Muscle layer of duodenum (tissue), 2 donors: ENCODE results near the gene KLHL30.

Source experiments
- H3K27ac ChIP-seq: one replicate; pipeline ENCODE4 v1.7.0; 2013; ENCODE audit warnings: mild to moderate bottlenecking, low read length
- H3K27me3 ChIP-seq: one replicate; pipeline ENCODE4 v1.7.0; 2013; ENCODE audit warnings: low read depth, mild to moderate bottlenecking, control low read depth, low read length
- H3K36me3 ChIP-seq, 2 donors: one replicate each; pipeline ENCODE4 v1.7.0; 2013; ENCODE audit warnings: low read length in 2 of 2, control low read depth in 1 of 2, mild to moderate bottlenecking in 1 of 2; ENCODE audit not compliant: insufficient read depth in 2 of 2, control insufficient read depth in 1 of 2
- H3K4me1 ChIP-seq, 2 donors: one replicate each; pipeline ENCODE4 v1.7.0; 2013; ENCODE audit warnings: low read length in 2 of 2, mild to moderate bottlenecking in 2 of 2, control low read depth in 1 of 2, moderate library complexity in 1 of 2; ENCODE audit not compliant: insufficient read depth in 2 of 2, control insufficient read depth in 1 of 2
- H3K4me3 ChIP-seq, 2 donors: one replicate each; pipeline ENCODE4 v1.7.0; 2013; ENCODE audit warnings: low read length in 2 of 2, low read depth in 1 of 2, mild to moderate bottlenecking in 1 of 2
- H3K9me3 ChIP-seq, 2 donors: one replicate each; pipeline ENCODE4 v1.7.0; 2013; ENCODE audit warnings: low read length in 2 of 2, control low read depth in 1 of 2, mild to moderate bottlenecking in 1 of 2; ENCODE audit not compliant: control insufficient read depth in 1 of 2
- donor health status: healthy.

The KLHL30 gene

DNA sequence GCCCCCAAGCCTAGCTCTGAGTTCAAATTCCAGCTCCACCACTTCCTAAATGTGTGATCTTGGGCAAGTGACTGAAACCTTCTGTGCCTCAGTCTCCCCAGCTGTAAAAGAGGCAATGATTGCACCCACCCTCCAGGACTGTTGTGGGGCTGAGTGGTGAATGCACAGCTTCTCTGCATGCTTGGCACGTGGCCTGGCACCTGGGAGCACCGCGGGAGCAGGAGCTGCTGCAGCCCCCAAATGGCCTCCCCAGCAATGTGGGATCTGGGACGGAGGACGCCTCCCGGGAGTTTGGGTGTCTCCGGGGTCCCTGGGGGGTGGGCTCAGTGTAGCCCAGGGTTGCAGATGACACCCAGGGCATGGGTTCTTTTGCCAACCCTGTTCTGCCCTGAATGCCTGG, 1.6 kb downstream of the KLHL30 start:
- Histone ChIP-seq H3K4me3 (no peak overlapping the region), H3K9me3 (no peaks in the 10 kb centered on the region), H3K27me3 (no peaks in the 10 kb centered on the region), H3K27ac (no peak overlapping the region), H3K4me1 (peaks cover 0 to 34% of the 10 kb centered on the region in 2 donors), H3K36me3 (peaks cover 0 to 3% of the 10 kb centered on the region in 2 donors)

DNA sequence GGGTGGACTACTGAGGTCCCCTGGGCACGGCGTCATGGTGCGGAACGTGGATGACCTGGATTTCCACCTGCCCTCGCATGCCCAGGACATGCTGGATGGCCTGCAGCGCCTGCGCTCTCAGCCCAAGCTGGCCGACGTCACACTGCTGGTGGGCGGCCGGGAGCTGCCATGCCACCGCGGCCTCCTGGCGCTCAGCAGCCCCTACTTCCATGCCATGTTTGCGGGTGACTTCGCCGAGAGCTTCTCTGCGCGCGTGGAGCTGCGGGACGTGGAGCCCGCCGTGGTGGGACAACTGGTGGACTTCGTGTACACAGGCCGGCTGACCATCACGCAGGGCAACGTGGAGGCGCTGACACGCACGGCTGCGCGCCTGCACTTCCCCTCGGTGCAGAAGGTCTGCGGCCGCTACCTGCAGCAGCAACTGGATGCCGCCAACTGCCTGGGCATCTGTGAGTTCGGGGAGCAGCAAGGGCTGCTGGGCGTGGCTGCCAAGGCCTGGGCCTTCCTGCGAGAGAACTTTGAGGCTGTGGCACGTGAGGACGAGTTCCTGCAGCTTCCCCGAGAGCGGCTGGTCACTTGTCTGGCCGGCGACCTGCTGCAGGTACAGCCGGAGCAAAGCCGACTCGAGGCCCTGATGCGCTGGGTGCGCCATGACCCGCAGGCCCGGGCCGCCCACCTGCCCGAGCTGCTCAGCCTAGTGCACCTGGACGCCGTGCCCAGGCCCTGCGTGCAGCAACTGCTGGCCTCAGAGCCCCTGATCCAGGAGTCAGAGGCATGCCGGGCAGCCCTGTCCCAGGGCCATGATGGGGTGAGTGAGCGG, 2.5 kb downstream of the KLHL30 start:
- peaks cover 0 to 3% of the 10 kb centered on the region in 2 donors for H3K36me3 ChIP-seq
- H3K4me3 ChIP-seq, result no peak overlapping the region
- H3K27me3 ChIP-seq, result no peaks in the 10 kb centered on the region
- no peaks in the 10 kb centered on the region for H3K9me3 ChIP-seq
- H3K4me1 ChIP-seq, result peaks cover 0 to 34% of the 10 kb centered on the region in 2 donors
- no peak overlapping the region for H3K27ac ChIP-seq

DNA sequence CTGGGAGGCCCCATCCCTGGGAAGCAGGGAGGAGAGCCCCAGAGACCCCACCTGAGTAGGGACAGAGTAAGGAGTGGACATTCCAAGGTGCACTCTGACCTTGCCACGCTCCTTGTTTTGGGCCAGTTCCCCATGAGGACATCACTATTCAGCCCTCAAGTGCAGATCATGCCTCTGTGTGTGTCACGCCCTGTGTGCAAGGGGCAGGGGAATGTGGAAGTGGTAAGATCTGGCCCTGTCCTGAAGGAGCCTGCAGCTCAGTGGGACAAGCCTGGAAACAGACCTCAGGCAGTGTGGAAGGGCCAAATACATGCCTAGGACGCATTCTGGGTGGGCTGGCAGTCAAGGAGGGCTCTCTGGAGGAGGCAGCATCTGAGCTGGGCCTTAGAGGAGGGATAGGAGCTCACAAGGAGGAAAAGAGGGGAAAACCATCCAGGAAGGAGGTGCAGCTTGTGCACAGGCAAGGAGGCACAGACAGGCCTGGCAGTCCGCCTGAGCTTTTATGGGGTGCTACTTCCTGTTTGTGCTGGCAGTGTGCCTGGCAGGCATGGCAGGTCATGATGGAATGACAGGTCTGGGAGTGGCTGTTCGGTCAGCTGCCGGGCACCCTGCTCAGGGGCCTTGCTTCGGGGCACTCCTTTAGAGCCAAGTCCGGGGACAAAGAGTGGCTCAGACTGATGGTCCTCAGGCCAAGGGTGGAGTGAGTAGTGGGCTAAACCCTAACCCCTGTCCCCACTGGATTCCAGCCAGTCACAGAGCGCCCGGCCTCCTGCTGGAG, 3.3 kb downstream of the KLHL30 start:
- H3K4me1 ChIP-seq, result peaks cover 0 to 34% of the 10 kb centered on the region in 2 donors
- no peak overlapping the region for H3K27ac ChIP-seq
- H3K36me3 ChIP-seq, result peaks cover 0 to 3% of the 10 kb centered on the region in 2 donors
- H3K4me3 ChIP-seq, result no peak overlapping the region
- H3K9me3 ChIP-seq, result no peaks in the 10 kb centered on the region
- H3K27me3 ChIP-seq, result no peaks in the 10 kb centered on the region

DNA sequence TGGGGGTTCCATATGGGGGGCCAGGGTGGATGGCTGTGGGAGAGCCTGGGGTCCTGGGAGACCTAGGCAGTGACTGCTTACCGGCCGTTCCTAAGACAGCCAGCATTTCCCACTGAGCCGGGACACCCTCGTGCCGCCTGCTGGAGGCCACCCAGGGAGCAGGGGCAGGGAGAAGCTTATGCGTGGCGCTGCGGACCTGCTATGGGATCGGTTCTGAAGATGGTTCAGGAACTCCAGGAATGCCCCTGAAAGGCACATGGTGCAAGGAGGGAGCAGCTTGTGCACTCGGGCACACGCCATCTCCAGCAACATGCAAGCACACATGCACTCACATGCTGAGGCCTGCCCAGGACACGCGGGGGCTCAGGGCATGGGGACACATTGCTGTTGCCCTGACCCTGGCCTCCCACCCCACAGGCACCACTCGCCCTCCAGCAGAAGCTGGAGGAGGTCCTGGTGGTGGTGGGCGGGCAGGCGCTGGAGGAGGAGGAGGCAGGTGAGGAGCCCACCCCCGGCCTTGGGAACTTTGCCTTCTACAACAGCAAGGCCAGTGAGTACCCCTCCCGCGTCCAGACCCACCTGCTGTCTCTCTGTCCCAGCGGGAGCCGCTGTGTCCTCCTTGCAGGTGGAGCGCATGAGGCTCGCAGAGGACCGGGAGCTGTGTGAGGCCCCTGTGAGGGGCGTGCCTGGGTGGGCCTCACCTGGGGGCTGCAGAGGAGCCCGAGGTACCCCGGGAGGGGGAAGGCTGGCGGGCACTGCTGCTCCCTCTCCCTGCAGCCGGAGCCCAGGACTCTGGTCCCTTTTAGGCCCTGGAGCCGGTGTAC, 4.1 kb downstream of the KLHL30 start:
- H3K9me3 ChIP-seq, result no peaks in the 10 kb centered on the region
- H3K4me3 ChIP-seq, result no peak overlapping the region
- H3K27ac ChIP-seq, result no peak overlapping the region
- no peaks in the 10 kb centered on the region for H3K27me3 ChIP-seq
- peaks cover 0 to 34% of the 10 kb centered on the region in 2 donors for H3K4me1 ChIP-seq
- H3K36me3 ChIP-seq, result peaks cover 0 to 3% of the 10 kb centered on the region in 2 donors

DNA sequence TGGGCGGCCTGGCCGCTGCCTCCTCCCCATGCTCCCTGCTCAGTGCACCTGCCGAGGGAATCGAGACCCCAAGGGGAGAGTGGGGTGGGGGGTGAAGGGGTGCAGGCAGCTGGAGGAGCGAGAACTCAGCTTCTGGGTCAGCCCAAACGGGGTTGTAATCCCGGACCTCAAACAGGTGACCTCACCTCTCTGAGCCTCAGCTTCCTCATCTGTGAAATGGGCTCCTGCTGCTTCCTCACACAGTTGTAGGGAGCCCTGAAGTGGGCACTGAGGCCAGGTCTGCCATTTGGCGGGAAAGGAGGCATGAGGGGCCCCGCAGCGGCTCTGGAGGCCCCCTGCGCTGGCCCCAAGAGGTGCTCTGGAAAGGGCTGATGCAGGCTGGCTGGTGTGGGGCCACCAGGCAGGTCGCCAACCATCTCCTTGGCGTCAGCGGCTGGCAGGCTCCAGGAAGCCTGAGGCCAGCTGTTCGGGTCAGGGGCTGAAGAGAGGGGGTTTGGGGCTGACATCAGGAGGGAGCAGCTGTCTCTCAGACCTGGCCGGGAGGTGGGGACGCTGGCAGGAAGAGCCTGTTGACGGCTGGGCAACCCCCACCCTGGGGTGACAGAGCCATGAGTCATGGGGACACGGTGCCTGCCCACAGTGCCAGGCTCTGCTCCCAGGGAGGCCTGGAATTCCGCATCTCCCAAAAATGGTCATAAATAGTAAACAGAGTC, 4.9 kb downstream of the KLHL30 start:
- H3K27ac ChIP-seq, result no peak overlapping the region
- H3K4me1 ChIP-seq, result peaks cover 0 to 28% of the 10 kb centered on the region in 2 donors
- H3K36me3 ChIP-seq, result peaks cover 0 to 3% of the 10 kb centered on the region in 2 donors
- H3K9me3 ChIP-seq, result no peaks in the 10 kb centered on the region
- no peak overlapping the region for H3K4me3 ChIP-seq
- no peaks in the 10 kb centered on the region for H3K27me3 ChIP-seq

DNA sequence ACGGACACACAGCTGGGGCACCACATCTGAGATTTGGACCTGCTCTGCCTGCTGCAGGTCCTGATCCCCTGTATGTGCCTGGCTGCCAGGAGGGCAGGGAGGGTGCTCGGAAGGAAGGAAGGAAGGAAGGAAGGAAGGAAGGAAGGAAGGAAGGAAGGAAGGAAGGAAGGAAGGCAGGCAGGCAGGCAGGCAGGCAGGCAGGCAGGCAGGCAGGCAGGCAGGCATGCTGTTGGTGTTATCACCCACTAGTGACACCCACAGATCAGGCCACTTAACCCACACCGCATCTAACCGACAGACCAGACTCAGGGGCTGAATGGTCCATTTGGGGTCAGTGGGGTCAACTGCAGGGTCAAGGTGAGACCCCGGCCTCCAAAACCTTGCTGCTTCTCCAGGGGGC, 5.8 kb downstream of the KLHL30 start:
- Histone ChIP-seq H3K27ac (no peak overlapping the region), H3K9me3 (no peaks in the 10 kb centered on the region), H3K27me3 (no peaks in the 10 kb centered on the region), H3K36me3 (peaks cover 0 to 3% of the 10 kb centered on the region in 2 donors), H3K4me1 (peaks cover 0 to 20% of the 10 kb centered on the region in 2 donors), H3K4me3 (no peak overlapping the region)

DNA sequence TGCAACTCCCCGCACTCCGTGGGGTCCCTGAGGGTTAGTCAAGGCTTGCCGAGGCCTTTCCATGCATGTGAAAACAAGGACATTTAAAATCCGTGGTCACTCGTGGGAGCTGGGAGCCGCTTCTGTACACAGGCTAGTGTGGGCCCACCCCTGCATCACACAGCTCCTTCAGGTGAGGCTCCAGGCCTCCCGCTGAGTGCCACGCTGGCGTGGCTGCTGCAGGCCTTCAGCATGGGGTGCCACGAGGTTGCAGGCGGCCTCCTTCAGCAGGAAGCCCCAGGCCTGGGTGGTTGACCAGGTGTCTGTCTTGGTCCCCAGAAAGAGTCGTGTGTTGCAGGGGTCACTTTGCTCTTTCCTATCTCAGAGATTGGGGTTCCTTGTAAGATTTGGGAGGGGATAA, 6.6 kb downstream of the KLHL30 start:
- Histone ChIP-seq H3K4me3 (no peak overlapping the region), H3K36me3 (peaks cover 0 to 3% of the 10 kb centered on the region in 2 donors), H3K9me3 (no peaks in the 10 kb centered on the region), H3K4me1 (peaks cover 0 to 16% of the 10 kb centered on the region in 2 donors), H3K27ac (no peak overlapping the region), H3K27me3 (no peaks in the 10 kb centered on the region)

DNA sequence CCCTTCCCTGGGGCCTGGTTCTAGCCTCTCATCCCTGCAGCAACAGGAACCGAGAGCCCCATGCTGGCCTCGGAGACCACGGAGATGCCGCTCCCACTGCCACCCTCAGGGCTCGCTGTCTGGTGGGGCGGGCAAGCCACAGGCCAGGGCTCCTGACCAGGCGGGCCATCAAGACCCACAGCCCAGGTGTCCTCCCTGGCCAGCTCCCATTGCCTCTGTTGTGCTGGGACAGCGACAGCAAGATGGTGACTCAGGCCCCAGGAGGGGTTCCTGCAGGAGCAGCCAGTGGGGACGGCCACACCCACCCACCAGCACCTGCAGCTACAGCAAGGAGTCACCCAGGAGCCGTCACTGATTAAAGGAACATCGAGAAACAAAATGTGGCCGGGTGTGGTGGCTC, 7.4 kb downstream of the KLHL30 start:
- Histone ChIP-seq H3K4me1 (peaks cover 0 to 16% of the 10 kb centered on the region in 2 donors), H3K9me3 (no peaks in the 10 kb centered on the region), H3K4me3 (no peak overlapping the region), H3K36me3 (peaks cover 0 to 3% of the 10 kb centered on the region in 2 donors), H3K27me3 (no peaks in the 10 kb centered on the region), H3K27ac (no peak overlapping the region)

DNA sequence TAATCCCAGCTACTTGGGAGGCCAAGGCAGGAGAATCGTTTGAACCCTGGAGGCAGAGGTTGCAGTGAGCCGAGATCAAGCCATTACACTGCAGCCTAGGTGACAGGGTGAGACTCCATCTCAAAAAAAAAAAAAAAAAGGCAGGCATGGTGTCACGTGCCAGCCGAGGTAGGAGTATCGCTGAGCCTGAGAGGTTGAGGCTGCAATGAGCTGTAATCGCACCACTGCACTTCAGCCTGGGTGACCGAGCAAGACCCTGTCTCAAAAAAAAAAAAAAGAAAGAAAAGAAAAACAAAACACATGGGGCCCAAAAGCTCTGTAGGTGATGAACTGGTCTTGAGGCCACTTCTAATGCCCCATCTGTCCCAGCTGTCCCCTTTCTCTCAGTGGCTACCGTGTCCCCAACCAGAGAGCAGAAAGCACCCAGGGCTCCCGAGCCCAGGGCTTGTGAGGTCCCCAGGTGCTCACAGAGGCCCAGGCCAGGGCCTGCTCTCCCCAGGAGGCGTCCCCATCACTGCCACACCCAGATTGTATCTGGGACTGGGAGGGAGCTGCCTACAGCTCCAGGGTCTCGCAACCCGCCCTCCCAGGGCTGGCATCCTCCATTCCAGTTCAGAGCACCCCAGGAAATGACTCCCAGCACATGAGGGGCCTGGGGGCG, 8.5 kb downstream of the KLHL30 start:
- Histone ChIP-seq H3K4me1 (peaks cover 0 to 10% of the 10 kb centered on the region in 2 donors), H3K9me3 (no peaks in the 10 kb centered on the region), H3K4me3 (no peak overlapping the region), H3K36me3 (no peaks in the 10 kb centered on the region), H3K27ac (no peak overlapping the region), H3K27me3 (no peaks in the 10 kb centered on the region)

DNA sequence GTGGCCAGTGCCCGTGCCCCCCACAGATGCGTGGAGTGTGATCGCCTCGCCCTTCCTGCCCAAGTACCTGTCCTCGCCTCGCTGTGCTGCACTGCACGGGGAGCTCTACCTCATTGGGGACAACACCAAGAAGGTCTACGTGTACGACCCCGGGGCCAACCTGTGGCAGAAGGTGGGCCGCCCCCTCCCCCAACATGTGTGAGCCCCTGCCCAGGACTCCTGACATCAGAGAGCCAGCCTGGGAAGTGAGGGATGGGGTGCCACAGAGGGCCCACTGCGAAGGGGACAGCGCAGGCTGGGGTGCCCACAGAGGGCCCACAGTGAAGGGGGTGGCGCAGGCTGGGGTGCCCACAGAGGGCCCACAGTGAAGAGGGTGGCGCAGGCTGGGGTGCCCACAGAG, 10.5 kb downstream of the KLHL30 start:
- H3K9me3 ChIP-seq, result no peaks in the 10 kb centered on the region
- H3K27ac ChIP-seq, result no peak overlapping the region
- no peaks in the 10 kb centered on the region for H3K36me3 ChIP-seq
- no peak overlapping the region for H3K4me3 ChIP-seq
- H3K27me3 ChIP-seq, result no peaks in the 10 kb centered on the region
- H3K4me1 ChIP-seq, result peaks cover 0 to 5% of the 10 kb centered on the region in 2 donors
